GM19324 (cell line): ENCODE results near the gene MYCBPAP.

ENCODE experiments used
- ATAC-seq: cut with Tn5 transposase; IDR thresholded peaks from one replicate; pipeline ENCODE4 v1.9.1; 2021; ENCODE audit warnings: mild to moderate bottlenecking, moderate library complexity; ENCODE audit not compliant: unreplicated experiment, low FRiP score

Gene MYCBPAP

DNA sequence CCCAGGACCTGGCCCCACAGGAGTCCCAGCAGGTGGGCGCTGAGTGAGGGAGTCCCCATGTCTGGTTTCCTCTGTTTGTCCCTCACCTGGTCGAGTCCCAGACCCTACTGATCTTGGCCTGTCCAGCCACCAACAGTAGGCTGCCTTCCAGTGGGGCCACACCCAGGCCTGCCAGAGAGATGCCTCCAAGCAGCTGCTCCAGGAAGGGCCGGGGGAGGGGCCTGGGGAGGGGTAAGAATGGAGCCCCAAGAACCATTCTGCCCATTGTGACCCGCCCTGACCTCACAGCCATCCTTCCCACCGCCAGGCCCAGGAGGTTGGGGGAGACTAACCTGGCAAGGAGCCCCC lies 39.5 kb downstream of the MYCBPAP start:
- ATAC-seq = no peak

GRCh38 chr17:50548831-50549230 lies 40.6 kb downstream of the MYCBPAP start:
- no peak for ATAC-seq

DNA sequence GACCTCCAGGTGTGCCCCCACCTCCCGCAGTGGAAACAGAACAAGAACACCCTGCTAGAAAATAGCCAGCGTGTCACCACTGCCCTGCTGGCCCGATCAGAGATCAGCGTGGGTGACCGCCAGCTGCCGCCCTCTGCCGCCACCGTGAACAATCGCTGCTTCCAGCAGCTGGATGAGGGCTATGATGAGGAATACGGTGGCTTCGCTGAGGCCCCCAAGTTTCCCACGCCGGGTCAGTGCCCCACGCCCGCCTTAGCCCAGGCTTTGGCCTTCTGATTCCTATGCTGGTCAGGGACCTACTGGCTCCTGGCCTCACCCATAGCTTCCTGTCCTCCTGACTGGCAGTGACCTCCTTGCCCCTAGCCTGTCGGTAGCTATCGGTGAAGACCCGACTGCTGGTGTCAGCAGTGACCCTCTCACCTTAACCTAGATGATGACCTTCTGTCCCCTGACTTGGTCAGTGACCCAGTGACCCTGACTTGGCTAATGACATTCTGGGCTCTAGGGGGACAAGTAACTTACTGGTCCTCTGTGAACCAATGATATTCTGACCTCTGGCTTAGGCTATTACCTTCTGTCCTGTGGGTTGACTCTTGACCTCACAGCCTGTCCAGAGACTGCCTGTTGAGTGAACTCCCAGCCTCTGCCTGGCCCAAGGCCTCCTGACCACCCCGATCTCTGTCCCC lies 41.2 kb downstream of the MYCBPAP start:
- ATAC-seq = no peak

GRCh38 chr17:50549969-50550368 lies 41.7 kb downstream of the MYCBPAP start:
- ATAC-seq = no peak

DNA sequence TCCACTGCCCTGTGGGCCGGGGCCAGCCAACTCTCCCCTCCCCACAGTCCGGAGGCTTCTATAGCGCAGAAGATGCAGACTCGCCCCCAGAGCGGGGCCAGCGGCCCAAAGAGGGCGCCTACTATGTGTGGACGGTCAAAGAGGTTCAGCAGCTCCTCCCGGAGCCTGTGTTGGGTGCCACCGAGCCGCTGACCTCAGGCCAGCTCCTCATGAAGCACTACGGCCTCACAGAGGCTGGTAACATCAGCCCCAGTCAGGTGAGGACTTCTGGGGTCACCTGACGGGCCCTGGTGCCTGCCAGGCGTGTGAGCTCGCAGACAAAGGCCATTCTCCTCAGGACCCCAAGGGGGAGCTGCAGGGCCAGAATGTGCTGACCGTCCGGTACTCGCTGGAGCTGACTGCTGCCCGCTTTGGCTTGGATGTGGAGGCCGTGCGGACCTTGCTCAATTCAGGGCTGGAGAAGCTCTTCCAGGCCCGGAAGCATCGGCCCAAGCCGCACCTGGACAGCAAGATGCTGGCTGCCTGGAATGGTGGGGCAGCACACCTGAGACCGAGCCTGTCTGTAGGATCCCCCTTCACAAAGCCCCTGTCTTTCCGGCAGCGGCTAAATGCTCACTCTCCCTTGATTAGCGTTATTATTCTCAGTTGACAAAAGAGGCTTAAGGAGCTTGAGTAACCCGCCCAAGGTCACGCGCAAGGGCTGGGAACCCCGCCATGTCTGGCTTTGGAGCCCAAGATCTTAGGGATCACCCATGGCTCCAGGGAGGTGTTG lies 42.6 kb downstream of the MYCBPAP start:
- no peak for ATAC-seq

GRCh38 chr17:50551433-50551815 lies 43.2 kb downstream of the MYCBPAP start:
- ATAC-seq = no peak

GRCh38 chr17:50551884-50552283 lies 43.6 kb downstream of the MYCBPAP start:
- no peak for ATAC-seq

- no peak for ATAC-seq
Measured at GRCh38 chr17:50554201-50554600, 46.0 kb downstream of the MYCBPAP start.

GRCh38 chr17:50556803-50557202 lies 48.6 kb downstream of the MYCBPAP start:
- no peak for ATAC-seq

DNA sequence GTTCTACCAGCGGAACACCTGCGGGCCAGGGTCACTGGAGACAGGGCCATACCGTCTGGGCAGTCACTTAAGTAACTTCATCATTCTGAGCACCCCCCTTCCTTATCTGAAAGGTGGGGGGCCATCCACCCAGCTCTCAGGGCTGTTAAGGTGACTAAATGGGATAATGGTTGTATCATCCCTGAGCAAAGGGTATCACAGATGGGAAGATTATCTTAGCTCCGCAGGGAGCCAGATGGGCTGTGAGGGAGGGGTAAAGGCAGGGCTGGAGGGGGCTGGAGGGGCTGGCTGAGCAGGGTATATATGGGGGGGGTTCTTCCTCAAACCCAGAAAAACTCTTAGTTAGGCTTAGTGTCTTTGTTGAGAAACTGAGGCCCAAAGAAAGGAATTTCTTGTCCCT lies 49.4 kb downstream of the MYCBPAP start:
- ATAC-seq = no peak

GRCh38 chr17:50558091-50558490 lies 49.9 kb downstream of the MYCBPAP start:
- ATAC-seq = no peak

- no peak for ATAC-seq
Measured at GRCh38 chr17:50558581-50558940, 50.3 kb downstream of the MYCBPAP start.

- ATAC-seq = no peak
Measured at GRCh38 chr17:50558941-50559614, 50.8 kb downstream of the MYCBPAP start.

DNA sequence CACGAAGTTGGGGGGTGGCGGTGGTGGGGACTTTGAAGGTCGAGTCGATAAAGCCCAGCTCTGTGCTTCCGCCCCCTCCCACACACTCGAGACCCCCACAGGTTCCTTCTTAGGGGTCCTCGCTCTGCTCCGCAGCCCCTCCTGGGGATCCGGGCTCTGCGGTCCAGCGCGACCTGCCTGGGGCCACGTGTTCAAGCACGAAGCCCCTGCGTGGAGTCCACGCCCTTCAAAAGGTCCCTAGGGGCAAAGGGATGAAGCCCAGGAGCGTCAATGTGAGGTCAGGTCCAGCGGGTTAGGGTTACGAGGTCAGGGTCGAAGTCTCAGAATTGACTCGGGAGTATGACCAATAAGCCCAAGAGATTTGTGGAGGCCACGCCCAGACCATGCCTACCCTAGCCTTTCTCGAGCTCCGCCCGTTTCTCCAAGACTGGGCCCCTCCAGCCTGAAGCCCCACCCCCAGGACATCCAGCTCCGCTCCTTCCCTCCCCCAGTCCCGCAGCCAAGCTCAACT lies 51.5 kb downstream of the MYCBPAP start:
- no peak for ATAC-seq

DNA sequence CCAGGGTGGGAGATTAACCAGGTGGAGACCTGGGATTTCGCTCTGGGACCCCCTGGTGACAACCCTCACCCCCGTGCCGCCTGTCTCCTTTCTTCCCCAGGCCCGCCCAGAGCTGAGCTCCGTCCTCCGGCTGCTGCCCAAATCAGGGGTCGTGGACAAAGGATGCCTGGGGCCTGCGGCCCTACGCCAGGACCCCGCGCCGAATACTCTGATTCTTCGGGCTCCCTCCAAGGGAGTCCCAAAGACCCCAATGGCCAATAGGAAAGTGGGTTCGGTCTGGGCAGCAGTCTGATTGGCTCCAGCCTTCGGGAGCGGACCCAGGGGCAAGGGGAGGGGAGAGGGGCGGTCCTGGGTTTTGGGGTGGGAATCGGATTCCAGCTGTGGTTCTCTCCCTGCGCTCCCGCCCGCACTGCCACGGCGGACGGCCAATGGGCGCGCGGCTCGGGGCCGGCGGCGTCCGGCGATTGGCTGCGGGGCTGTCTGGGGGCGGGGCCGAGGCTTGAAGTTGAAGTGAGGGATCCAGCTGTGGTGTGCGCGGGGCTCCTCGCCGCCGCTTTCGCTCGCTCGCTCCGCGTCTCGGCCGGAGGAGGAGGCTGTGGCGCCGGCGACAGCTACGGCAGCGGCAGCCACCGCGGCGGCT lies 52.1 kb downstream of the MYCBPAP start, which contains the start of gene CACNA1G:
Gene CACNA1G (plus strand): TSS at position 531 of the 640 bp plus-strand sequence. CDS start 745 bp downstream, outside the sequence.
- ATAC-seq = peak; percentile 84

GRCh38 chr17:50560931-50561745 lies 52.9 kb downstream of the MYCBPAP start:
- ATAC-seq = no peak

GRCh38 chr17:50561746-50562141 lies 53.5 kb downstream of the MYCBPAP start:
- no peak for ATAC-seq

DNA sequence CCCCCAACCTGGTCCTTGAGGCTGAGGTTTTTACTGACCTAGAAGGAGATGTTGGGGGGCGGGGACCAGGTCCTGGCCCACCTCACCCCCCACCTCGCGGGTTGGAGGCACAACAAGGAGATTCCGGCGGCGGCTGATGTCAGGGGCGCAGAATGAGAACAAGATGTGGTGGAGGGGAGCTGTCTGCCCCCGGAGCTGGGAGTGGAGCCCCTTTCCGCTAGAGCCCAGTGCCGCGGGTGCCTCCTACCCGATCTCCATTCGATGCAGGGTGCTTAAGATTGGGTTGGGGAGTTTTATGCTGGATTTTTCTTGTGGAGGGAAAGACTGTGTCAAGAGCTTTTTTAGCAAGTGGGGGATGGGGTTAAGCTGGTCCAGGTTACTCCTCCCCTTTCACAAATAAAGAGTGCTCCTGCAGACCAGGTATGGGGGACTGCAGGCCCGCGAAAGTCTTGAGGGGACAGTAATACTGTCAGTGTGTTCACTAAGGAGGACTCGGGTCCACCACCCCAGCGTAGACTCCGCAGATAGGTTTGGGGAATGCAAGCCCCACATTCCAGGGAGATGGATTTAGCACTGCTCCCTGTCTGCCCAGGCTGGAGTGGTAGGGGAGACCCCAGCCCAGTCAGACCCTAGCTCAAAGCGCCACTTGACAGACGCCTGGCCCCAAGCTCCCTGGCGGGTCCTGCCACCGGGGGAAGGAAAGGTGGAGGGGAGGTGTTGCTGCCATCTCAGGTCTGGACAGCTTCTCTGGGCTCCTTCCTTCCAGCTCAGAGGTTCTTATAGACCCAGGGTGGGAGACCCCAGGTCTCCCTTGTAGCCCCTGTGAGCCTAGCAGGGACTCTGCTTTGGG lies 54.2 kb downstream of the MYCBPAP start:
- ATAC-seq = no peak

- no peak for ATAC-seq
Measured at GRCh38 chr17:50563092-50563511, 54.9 kb downstream of the MYCBPAP start.
